ENCODE measurements around the gene CFAP91.

GRCh38 chr3:119683421-119683820 is 19.4 kb upstream of the CFAP91 start:
- TF ChIP-seq CTCF (IDR thresholded peaks at IDR 0.05) (no peak), TCF7L2 (IDR thresholded peaks at IDR 0.05; ENCODE audit: low read depth, low read length) (no peak), SIN3A (IDR thresholded peaks at IDR 0.05; ENCODE audit: borderline replicate concordance, insufficient read depth, low read depth, low read length) (no peak), REST (IDR thresholded peaks at IDR 0.05; ENCODE audit: insufficient read depth in 1 of 2, low read depth in 2 of 2, low read length in 1 of 2) (no peak), POLR2AphosphoS5 (IDR thresholded peaks at IDR 0.05; ENCODE audit: low read depth, low read length) (no peak)
